ENCODE data around the gene ROR2.
"Not testable (repeated sequence)": the region's sequence is repeated elsewhere in the genome, so short reads cannot be mapped to it uniquely, and the experiment has no call there.

ROR2 gene

DNA sequence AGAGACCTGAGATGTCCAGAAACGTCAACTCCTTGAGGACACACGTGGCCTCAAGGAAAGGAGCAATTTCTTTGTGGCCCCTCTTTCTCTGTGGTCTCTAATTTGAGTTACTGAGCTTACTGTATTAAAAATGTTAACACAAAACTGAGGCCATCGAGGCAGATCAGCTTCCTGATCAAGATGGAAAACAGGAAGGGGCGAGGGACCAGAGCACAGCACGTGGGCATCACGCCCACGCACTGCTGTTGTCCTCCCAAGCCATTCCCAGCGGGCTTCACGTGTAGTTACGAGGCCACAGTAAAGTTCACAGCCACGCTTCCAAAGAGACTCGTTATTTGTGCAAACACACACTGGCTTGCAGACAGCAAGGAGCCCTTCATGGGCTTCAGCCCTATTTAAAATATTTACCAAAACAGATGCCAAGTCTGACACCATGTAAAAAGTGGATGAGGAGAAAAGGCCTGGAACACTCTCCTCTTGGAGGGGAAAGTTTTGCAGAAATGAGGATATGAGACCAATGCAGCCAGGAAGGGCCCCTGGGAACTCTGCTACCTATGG is 149.5 kb downstream of the ROR2 start:
- no peak for DNase-seq (ENCODE audit: low read depth, low spot score)

DNA sequence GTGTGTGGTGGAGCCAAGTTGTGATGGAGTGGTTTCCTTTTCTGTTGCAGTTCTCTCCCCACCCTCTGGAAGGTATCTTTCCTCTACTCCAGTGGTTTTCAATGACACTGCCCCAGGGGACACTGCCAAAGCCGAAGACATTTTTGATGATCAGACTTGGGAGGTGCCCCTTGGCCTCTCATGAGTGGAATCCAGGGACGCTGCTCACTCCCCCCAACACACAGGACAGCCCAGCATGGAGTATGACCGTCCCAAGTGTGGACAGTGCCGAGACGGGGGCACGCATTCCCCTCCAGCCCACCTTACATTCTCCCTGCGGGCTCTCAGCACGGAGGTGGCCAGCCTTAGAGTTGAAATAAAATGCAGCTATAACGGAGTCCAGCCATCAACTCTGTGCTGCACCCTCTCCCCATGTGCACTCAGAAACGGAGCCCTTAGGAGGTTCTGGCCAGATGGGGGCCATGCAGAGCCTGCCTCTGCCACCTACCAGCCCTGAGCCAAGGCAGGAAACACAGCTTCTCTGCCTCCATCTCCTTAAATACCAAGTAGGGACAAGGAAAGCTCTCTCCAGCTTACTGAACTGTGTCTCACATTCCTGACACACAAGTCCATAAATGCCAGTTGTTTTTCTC is 150.8 kb downstream of the ROR2 start:
- no peak for DNase-seq (ENCODE audit: low read depth, low spot score)

DNA sequence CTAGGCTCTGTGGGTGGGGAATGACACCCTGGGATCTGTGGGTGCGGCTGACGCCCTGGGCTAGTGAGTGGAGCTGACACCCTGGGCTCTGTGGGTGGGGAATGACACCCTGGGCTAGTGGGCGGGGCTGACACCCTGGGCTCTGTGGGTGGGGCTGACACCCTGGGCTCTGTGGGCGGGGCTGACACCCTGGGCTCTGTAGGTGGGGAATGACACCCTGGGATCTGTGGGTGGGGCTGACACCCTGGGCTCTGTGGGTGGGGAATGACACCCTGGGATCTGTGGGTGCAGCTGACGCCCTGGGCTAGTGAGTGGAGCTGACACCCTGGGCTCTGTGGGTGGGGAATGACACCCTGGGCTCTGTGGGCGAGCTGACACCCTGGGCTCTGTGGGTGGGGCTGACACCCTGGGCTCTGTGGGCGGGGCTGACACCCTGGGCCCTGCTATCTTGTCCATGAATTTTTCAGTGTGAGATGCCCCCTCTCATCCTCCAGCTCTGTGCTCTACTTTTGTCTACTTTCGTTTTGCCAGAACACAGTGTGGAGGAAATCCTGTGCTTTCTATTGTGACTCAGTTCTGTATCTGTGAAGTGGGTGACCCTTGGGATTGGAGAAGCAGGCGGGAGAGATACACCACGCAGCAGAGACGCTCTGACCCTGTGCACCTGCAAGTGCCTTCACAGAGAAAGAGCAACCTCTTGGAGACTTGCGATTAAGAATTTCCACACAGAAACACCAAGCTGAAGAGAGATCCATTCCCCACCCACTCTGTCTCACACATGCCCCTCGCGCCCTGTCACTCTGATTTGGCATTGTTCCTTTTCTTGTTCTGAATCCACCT is 151.5 kb downstream of the ROR2 start:
- DNase-seq (ENCODE audit: low read depth, low spot score) = not testable (repeated sequence)

DNA sequence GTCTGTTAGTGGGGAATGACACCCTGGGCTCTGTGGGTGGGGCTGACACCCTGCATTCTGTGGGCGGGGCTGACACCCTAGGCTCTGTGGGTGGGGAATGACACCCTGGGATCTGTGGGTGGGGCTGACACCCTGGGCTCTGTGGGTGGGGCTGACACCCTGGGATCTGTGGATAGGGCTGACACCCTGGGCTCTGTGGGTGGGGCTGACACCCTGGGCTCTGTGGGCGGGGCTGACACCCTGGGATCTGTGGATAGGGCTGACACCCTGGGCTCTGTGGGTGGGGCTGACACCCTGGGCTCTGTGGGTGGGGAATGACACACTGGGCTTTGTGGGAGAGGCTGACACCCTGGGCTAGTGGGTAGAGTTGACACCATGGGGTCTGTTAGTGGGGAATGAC is 152.5 kb downstream of the ROR2 start:
- not testable (repeated sequence) for DNase-seq (ENCODE audit: low read depth, low spot score)

DNA sequence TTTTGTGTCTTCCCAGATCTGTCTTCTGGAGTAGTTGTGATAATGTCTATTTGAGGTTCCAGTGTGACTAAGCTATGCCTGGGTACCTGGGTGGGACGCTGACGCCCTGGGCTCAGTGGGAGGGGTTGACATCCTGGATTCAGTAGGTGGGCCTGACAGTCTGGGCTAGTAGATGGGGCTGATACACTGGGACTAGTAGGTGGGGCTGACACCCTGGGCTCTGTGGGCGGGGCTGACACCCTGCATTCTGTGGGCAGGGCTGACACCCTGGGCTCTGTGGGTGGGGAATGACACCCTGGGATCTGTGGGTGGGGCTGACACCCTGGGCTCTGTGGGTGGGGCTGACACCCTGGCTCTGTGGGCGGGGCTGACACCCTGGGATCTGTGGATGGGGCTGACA is 153.5 kb downstream of the ROR2 start:
- DNase-seq (ENCODE audit: low read depth, low spot score) = not testable (repeated sequence)

DNA sequence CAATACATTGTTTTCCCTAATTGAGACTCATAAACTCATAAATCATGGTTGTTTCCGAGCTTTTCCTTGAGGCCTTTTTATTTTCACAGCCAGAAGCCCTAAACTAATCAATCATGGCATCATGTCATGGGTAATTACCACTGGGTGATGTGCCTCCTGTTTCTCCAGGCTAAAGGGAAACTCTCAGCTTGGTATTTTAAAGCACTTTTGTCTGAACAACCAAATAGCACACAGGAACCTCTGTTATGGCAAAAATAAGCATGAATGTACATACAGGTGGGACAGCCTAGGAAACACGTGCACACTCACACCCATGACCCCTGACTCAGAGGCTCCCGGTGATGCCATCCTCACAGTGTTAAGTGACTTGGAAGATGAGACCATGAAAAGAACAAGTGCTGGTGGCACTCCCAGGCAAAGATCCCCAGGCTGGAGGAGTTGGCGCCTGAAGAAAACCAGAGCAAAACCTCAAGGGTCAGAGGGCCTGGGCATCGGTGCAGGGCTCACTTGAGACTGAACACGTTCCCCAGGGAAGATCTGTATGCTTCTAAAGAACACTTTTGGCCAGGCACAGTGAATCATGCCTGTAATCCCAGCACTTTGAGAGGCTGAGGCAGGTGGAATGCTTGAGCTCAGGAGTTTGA is 154.3 kb downstream of the ROR2 start:
- DNase-seq (ENCODE audit: low read depth, low spot score) = no peak

DNA sequence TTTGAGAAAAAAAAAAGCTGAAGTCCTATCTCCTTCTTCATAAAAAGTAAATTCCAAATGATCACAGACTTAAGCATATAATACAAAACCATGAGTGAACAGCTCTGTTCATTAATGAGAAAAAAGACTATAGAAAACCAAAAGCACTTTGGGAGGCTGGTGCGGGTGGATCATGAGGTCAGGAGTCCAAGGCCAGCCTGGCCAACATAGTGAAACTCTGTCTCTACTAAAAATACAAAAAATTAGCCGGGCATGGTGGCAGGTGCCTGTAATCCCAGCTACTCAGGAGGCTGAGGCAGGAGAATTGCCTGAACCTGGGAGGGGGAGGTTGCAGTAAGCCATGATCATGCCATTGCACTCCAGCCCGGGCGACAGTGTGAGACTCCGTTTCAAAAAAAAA is 156.7 kb downstream of the ROR2 start:
- not testable (repeated sequence) for DNase-seq (ENCODE audit: low read depth, low spot score)

DNA sequence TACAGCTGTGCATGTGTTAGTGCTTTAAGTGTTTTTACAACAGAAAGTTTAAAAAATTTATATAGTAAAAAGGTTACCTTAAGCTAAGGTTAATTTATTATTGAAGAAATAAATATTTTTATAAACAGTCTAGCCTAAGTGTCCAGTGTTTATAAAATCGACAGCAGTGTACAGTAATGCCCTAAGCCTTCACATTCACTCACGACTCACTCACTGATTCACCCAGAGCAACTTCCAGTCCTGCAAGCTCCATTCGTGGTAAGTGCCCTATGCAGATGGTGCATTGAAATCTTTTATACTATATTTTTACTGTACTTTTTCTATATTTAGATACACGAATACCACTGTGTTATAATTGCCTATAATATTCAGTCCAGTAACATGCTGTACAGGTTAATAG is 159.1 kb downstream of the ROR2 start:
- no peak for DNase-seq (ENCODE audit: low read depth, low spot score)

DNA sequence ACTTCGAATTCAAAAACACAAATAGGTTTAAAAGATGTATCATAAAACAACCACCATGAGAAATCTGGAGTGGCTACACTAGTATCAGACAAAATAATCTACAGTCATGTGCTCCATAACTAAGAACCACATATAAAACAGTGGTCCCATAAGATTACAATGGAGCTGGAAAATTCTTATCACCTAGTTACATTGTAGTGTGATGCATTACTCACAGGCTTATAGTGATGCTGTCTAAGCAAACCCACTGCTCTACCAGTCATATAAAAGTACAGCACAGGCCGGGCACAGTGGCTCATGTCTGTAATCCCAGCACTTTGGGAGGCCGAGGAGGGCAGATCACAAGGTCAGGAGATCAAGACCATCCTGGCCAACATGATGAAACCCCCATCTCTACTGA is 160.1 kb downstream of the ROR2 start:
- DNase-seq (ENCODE audit: low read depth, low spot score) = no peak

DNA sequence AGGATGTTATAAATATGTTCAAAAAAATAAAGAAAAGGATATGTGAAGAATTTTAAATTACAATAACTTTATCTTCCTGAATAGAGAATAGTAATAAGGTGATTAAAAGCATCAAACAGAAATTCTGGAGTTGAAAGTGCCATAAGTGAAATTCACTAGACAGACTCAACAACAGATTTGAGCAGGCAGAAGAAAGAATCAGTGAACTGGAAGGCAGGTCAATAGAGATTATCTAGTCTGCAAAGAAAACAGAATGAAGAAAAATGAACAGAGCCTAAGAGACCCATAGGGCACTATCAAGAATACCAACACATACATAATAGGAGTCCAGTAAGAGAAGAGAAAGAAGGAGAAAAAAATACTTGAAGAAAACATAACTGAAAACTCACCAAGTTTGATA is 162.1 kb downstream of the ROR2 start:
- DNase-seq (ENCODE audit: low read depth, low spot score) = no peak

DNA sequence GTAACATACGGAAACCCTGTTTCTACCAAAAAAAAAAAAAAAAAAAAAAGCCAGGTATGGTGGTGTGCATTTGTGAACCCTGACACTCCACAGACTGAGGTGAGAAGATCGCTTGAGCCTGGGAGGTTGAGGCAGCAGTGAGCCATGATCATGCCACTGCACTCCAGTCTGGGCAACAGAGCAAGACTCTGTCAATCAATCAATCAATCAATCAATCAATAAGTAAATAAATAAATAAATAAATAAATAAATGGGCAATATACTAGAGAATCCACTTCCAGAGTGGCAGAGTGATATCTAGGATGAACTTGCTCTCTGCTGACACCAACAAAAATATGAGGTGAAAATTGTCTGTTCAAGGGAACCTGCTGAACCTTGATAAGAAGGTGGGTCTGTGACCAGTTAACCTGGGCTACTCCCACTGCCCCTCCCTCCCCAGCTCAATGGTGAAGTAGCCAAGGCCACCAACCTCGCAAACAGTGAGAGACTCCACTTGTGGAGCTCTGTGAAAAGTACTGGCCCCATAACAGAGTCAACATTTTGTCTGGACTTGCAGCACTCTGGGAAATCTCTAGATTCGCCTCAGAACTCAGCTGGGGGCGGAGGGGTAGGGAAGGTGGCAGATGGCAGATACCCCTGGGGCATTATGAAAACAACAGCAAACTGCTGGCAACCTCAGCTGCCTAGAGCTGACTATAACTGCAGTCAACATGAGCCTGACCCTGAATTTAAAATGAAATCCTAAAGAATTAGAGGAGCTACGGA is 163.7 kb downstream of the ROR2 start:
- DNase-seq (ENCODE audit: low read depth, low spot score) = no peak

DNA sequence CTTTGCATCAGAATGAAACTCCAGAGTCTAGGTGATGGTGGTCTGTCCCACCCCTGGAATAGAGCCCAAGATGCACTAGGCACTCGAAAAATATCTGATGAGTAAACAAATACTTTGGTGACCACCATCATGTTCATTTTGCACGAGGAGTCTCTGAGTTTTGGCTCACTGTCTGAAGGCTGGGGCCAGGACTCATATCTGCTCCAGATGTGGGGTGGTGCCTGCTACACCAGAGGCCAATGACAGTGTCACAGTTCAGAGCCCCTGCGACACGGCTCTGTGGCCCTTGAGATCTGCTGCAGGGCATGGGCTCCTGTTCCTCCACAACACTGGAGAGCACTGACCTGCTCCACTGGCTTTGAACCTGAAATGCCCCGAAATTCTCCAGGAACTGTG is 164.6 kb downstream of the ROR2 start:
- no peak for DNase-seq (ENCODE audit: low read depth, low spot score)

DNA sequence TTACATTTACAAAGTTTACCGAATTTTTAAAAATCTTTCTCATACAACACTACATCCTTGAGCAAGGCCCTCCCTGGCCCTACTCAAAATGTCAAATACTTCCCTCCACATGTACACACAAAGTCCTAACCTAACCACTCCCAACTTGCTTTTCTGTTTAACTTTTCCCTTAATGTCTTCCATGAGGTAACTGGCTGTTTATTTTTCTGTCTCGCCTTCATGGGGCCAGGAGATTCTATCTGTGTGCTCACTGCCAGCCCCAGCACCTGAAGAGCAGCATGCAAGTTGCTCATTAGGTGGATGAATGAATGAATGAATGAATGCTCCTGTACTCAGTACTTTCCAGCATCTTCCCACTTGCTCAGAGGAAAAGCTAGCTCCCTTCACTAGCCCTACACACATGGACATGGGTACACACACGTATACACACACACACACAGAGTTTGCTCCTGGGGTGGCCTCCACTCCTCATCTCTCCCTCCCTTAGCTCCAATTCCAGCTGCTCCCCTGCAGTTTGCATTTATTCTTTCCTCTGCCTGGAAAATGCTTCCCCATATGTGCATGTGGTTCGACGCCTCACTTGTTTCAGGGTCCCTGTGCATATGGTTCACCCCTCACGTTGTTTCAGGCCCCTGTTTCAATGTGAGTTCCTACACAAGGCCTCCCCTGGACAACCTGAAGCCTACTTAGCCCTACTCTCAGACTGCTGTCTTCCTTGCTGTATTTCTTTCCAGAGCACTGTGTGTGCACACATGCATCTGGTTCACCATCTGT is 165.2 kb downstream of the ROR2 start:
- no peak for DNase-seq (ENCODE audit: low read depth, low spot score)

DNA sequence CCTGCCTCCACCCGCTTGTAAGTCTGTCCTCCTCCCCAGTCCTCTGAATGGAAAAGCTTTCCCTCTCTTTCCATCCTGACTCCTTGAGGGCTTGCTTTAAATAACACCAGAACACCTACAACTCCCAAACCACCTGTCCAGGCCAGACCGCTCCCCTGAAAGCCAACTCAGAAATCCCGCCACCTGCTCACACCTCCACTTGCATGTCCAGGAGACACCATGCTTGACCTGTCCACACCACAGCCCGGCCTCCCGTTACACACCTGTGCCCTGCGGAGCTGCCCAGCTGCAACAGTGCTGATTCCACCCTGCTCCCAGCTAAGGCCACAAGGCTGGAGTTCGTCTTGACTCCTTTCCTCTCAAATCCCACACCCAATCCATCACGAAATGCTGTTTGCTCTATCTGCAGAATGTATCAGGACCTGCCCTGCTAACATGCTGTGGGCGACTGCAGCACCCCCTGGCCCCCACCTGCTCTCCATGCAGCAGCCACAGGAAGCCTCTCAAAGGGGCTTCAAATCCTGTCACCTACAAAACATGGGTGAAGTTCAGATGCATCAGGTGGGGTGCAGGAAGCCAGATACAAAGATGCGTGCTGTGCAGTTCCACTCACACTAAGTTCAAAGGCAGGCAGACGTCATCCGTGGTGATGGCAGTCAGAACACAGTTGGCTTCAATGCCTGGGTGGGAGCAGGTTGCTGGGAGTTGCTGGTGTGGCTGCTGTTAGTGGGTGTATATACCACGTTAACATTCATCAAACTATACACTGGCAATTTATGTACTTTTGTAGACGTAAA is 166.0 kb downstream of the ROR2 start:
- no peak for DNase-seq (ENCODE audit: low read depth, low spot score)

DNA sequence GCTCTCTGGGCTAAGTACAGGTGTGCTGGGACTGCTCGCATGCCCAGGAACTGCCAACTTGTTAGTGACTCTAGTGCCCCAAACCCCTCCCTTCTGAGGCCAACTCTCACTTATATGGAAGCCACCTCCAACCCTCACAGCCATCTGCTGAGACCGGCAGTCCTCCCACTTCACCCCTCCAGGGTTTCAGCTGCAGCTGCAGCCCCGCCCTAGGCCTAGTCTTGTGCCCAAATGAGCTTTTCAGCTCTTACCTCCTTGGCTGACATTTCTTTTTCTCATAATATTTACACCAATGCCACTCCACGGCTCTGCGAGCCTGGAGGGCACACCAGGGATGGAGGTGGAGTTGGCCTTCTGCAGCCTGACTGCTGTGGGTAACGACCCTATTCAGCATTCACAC is 166.6 kb downstream of the ROR2 start:
- DNase-seq (ENCODE audit: low read depth, low spot score) = no peak

DNA sequence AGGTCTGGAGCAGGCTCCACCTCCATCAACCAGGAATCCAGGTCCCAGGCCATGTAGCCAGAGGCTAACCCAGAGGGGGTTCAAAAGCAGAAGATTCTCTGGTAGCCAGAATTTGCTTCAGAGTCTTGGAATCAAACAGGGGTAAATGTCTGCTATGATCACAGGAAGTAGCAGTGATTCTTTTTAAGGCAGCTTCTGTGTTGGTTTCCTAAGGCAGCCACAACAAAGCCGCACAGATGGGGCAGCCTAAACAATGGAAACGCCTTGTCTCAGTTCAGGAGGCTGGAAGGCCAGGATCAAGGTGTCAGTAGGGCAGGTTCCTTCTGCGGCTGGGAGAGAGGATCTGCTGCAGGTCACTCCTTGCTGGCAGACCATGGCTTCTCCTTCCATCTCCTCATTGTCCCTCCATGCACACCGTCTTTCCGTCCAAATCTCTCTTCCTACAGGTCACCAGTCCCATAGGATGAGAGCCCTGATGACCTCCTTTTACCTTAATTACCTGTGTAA is 167.3 kb downstream of the ROR2 start:
- no peak for DNase-seq (ENCODE audit: low read depth, low spot score)

DNA sequence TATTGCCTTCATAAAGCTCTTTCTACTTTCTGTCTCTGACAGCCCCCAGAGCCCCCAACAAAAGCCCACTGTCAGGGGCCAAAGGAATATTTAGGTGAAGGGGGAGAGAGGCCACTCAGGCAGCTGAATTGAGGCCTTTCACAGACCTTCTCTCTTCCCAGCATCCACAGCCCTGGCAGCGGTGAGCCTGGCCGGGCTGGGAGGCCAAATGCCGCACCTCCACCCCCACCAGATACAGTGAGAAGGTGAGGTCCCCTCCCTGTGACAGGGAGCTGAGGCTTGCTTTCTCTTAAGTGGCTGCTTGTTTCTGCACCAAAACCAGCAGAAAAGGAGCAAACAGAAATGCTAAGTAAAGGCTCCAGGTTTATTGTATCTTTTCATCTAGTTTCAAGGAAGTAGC is 168.1 kb downstream of the ROR2 start:
- no peak for DNase-seq (ENCODE audit: low read depth, low spot score)

DNA sequence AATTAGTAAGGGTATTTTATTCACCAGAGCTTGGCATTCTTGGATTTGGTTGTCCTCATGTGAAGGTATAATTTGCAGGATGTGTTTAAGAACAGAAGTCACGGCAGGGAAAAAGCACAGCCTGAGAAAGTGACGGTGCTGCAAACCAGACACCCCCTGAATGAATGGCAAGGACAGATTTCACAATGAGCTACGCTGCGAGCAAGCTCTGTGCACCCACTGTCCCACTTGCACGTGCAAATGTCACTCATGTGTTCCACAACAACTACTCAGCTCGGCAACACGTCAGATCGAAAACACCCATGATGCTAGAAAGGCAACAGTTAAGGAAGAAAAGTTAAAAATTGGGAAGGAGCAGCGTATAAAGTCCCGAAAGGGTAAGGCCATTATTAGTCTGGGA is 168.9 kb downstream of the ROR2 start:
- no peak for DNase-seq (ENCODE audit: low read depth, low spot score)

DNA sequence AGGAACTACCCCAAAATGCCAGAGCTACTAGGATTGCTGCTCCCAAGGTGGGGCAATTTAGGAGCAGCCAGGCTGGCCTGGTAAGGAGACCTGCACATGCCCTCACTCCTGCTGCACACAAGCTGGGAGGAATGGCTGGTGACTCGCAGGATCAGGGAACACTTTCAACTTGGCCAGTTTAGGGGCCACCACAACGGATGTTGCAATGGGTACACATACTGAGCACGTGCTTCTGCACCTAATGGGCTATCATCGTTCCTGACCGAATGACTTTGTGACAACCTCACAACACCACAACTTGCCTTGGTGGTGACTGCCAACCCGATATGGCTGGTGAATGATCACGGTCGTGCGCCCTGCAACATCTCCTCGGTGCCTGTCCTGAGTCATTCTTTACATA is 172.0 kb downstream of the ROR2 start:
- DNase-seq (ENCODE audit: low read depth, low spot score) = no peak

DNA sequence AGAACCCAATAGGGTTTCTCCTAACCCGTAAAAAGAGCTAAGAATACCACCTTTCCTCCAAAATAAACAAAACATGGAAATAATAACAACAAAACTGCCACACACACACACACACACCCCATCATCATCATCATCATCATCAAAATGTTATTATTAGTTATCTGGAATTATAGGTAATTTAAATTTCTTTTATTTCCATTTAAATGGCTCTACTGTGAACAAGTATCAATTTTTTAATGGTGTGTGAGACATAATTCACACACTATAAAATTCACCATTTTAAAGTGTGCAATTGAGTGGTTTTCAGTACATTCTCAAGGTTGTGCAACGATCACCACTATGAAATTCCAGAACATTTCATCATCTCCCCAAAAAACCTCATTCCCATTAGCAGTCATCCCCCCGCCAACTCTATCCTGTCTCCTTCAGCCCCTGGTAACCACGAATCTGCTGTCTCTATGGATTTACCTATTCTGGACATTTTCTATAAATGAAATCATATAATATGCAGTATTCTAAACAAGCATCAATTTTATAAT is 172.7 kb downstream of the ROR2 start:
- peak; percentile 56 for DNase-seq (ENCODE audit: low read depth, low spot score)
